Measurements from ENCODE around the gene HSP90AB1.
"Not testable (repeated sequence)": the region's sequence is repeated elsewhere in the genome, so short reads cannot be mapped to it uniquely, and the experiment has no call there.

The HSP90AB1 gene

DNA sequence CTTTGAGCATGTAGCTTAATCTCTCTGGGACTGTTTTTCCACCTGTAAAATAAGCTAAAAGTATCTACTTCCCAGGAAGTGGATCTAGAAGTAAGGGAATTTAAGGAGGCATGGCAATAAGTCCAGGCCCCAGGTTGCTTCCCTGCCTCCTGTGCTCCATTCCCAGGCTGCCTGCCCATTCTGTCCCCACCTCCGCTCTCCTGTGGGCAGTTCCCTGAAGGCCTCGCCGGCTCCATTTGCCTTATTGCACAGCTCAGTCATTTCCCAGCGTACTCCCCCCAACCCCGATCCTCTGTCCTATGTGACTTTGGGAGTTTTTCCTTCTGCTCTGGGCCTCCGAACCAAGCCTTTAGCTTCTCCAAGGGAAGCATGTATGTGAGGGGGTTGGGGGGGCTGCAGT lies 18.9 kb upstream of the HSP90AB1 start:
- no peak overlapping the region for H3K4me3 ChIP-seq (ENCODE audit: low read depth, low read length)

DNA sequence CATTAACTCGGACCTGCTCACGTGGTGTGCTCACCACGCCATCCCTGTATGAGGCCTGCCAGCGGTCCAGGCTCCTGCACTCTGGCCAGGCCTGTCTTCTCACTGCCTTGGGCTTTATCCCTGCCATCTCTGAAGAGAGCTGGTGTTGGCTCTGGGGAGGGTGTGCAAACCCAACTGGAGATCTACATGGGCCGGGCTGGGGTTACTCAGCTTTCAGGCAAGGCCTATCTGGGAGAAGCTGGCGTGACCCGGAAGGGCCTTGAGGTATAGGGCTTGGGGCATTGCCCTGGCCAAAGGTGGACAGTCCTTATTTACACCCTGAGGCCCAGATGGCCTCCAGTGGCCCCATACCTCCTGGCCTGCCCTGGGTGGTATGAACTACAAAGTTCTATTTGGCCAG lies 18.5 kb upstream of the HSP90AB1 start:
- H3K27ac ChIP-seq = no peak overlapping the region
- H3K27me3 ChIP-seq (replicated peaks) = no peaks in the 10 kb centered on the region
- peaks cover 4% of the 10 kb centered on the region for H3K36me3 ChIP-seq (replicated peaks)
- in situ Hi-C loops (cut with HindIII; ENCODE audit: low pct_ligation_motif_present, low sequenced_read_pairs) = no loop called here
- H3K4me3 ChIP-seq (ENCODE audit: low read depth, low read length) = no peak overlapping the region
- no peak for DNase-seq
- no peak for TF ChIP-seq CTCF (IDR thresholded peaks at IDR 0.05; ENCODE audit: low read depth, low read length, missing control alignments)

More for the DNA sequence above, 18.9 kb upstream of the HSP90AB1 start:
- no peak for TF ChIP-seq CTCF (IDR thresholded peaks at IDR 0.05; ENCODE audit: low read depth, low read length, missing control alignments)
- in situ Hi-C loops (cut with HindIII; ENCODE audit: low pct_ligation_motif_present, low sequenced_read_pairs) = no loop called here
- DNase-seq = no peak
- Histone ChIP-seq H3K27ac (no peak overlapping the region), H3K36me3 (replicated peaks) (peaks cover 4% of the 10 kb centered on the region), H3K27me3 (replicated peaks) (no peaks in the 10 kb centered on the region)

GRCh38 chr6:44228836-44229235 lies 18.1 kb upstream of the HSP90AB1 start:
- no peak overlapping the region for H3K27ac ChIP-seq
- in situ Hi-C loops (cut with HindIII; ENCODE audit: low pct_ligation_motif_present, low sequenced_read_pairs) = no loop called here
- peaks cover 4% of the 10 kb centered on the region for H3K36me3 ChIP-seq (replicated peaks)
- TF ChIP-seq CTCF (IDR thresholded peaks at IDR 0.05; ENCODE audit: low read depth, low read length, missing control alignments) = no peak
- H3K27me3 ChIP-seq (replicated peaks) = no peaks in the 10 kb centered on the region
- DNase-seq = no peak
- no peak overlapping the region for H3K4me3 ChIP-seq (ENCODE audit: low read depth, low read length)

- no peak overlapping the region for H3K4me3 ChIP-seq (ENCODE audit: low read depth, low read length)
- peaks cover 4% of the 10 kb centered on the region for H3K36me3 ChIP-seq (replicated peaks)
- in situ Hi-C loops (cut with HindIII; ENCODE audit: low pct_ligation_motif_present, low sequenced_read_pairs) = no loop called here
- no peak for DNase-seq
- H3K27ac ChIP-seq = no peak overlapping the region
- no peak for TF ChIP-seq CTCF (IDR thresholded peaks at IDR 0.05; ENCODE audit: low read depth, low read length, missing control alignments)
- no peaks in the 10 kb centered on the region for H3K27me3 ChIP-seq (replicated peaks)
Measured at GRCh38 chr6:44229376-44230033, 17.4 kb upstream of the HSP90AB1 start.

GRCh38 chr6:44230034-44230675 lies 16.7 kb upstream of the HSP90AB1 start:
- no peak overlapping the region for H3K27ac ChIP-seq
- no peak for TF ChIP-seq CTCF (IDR thresholded peaks at IDR 0.05; ENCODE audit: low read depth, low read length, missing control alignments)
- in situ Hi-C loops (cut with HindIII; ENCODE audit: low pct_ligation_motif_present, low sequenced_read_pairs) = no loop called here
- H3K36me3 ChIP-seq (replicated peaks) = peaks cover 4% of the 10 kb centered on the region
- H3K27me3 ChIP-seq (replicated peaks) = no peaks in the 10 kb centered on the region
- DNase-seq = no peak
- no peak overlapping the region for H3K4me3 ChIP-seq (ENCODE audit: low read depth, low read length)

DNA sequence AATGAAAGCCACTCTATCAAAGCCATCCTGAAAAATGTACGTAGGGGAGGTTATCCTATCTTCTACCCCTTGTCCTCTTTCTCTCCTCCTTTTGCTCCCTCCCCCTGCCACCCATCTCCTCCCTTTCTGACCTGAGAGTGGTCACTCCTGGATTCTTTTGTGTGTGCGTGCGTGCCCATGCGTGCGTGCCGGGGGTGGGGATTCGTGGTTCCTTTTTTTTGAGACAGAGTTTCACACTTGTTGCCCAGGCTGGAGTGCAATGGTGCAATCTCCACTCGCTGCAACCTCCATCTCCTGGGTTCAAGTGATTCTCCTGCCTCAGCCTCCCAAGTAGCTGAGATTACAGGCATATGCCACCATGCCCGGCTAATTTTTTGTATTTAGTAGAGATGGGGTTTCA lies 15.5 kb upstream of the HSP90AB1 start:
- H3K27me3 ChIP-seq (replicated peaks); H3K27ac ChIP-seq; H3K36me3 ChIP-seq (replicated peaks); H3K4me3 ChIP-seq (ENCODE audit: low read depth, low read length); DNase-seq; in situ Hi-C loops (cut with HindIII; ENCODE audit: low pct_ligation_motif_present, low sequenced_read_pairs): not testable (repeated sequence)

All from brain microvascular endothelial cell (primary cell).